GM18519 (cell line): Measurements from ENCODE around the gene PLEKHA4.

Experiments used
- ATAC-seq: cut with Tn5 transposase; IDR thresholded peaks from one replicate; pipeline ENCODE4 v1.9.1; 2021; ENCODE audit warnings: mild to moderate bottlenecking, moderate library complexity; ENCODE audit not compliant: unreplicated experiment, low FRiP score

The PLEKHA4 gene

DNA sequence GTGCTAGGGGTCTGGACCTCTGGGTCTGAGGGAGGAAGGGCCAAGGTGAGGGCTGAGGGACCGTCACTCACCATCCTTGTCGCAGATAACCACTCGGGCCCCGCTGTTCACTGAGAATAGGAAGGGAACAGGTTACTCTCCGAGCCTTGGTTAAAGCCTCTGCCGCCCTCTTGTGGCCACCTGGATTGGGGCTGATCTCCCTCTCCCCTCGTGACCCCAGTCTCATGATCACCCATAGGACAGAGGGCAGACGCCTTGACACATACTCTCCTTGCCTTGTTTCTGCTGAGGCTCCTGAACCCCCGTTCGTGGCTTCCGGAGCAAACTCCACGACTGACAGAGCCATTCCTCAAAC lies 32.7 kb downstream of the PLEKHA4 start:
- ATAC-seq, result no peak

DNA sequence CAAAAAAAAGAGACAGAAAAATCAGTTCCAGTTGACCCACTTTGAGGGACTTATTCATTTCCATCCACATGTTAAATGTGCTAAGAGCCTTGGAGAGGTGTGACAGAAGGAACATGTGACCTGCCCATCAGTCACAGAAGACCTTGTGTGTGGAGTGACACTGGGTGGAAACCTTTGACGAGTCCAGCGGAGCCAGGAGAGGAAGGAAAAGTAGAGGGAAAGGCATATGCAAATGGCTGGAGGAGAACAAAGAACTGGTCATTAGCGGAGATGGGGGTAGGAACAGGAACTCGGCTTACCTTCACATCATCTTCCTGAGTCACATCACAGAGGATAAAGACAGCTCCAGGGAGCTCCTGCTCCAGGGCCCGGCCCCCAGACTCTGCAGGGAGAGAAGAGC lies 34.4 kb downstream of the PLEKHA4 start:
- ATAC-seq, result no peak

DNA sequence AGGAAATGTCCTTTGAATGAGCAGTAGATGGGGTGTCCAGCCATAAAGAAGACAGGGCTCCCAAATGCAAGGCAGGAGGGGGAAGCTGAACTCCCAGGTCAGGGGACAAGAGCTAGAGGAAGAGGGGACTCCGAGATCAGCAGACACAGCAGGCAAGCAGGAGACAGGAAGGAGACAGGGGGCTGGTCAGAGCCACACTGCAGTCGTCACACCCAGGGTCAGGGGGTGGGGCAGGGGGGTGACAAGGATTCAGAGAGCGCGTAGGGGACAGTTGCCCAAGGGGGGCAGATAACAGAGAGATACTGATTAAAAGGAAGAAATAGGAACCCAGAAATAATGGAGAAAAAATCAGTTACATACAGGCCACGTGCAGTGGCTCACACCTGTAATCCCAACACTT lies 35.4 kb downstream of the PLEKHA4 start:
- ATAC-seq, result no peak

DNA sequence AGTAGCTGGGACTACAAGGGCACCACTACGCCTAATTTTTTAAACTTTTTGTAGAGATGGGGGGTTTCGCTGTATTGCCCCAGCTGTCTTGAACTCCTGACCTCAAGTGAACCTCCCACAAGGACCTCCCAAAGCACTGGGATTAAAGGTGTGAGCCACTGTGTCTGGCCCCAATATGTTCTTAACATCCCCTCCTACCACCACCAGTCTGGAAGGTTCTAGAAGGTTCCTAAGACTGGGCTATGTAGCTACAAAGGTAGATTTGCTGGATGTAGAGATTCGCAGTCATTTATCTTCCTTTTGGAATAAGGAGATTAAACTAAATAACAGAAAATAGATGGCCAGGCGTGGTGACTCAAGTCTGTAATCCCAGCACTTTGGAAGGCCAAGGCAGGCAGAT lies 37.5 kb downstream of the PLEKHA4 start:
- ATAC-seq, result no peak

DNA sequence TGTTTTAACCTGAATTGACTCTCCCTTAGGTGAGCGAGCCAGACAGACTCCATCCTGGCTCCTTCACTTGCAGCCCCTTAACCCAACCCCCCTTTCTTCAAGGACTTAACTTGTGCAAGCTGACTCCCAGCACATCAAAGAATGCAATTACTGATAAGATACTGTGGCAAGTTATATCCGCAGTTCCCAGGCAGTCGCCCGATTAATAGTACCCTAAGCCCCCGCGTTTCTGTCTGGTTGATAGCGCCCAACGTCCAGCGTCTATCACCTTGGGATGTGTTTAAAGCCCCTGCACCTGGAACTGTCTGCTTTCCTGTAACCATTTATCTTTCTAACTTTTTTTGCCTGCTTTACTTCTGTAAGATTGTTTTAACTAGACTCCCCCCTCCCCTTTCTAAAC lies 38.3 kb downstream of the PLEKHA4 start:
- no peak for ATAC-seq

DNA sequence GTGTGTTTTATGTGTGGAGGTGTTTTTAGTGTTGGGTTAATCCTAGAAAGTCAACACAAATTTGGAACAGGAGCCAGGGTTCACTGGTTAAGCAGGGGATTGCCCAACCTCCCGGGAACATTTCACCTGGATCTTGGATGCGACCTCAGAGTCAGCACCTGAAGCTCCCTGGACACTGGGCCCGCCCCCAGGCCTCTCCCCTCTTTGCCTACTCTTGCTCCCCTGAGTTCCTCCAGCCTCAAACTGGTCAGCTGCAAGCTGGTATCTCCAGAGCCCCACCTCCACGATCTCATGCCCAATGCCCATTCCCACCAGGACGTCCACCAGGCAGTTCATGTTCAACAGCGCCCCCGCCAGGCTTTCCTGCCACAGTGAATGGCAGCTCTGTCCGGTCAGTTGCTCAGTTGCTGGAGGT lies 41.8 kb downstream of the PLEKHA4 start:
- ATAC-seq, result no peak

DNA sequence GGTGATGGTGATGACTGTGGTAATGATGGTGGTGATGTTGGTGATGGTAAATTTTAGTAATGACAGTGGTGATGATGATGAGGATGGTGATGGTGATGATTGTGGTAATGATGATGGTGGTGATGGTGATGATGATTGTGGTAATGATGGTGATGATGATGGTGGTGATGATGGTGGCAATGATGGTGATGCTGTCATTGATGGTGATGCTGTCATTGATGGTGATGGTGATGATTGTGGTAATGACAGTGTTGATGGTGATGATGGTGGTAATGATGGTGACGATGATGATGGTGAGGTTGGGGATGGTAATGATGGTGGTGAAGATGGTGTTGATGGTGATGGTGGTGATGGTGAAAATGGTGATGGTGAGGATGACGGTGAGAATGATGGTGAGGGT lies 45.9 kb downstream of the PLEKHA4 start:
- ATAC-seq, result no peak

DNA sequence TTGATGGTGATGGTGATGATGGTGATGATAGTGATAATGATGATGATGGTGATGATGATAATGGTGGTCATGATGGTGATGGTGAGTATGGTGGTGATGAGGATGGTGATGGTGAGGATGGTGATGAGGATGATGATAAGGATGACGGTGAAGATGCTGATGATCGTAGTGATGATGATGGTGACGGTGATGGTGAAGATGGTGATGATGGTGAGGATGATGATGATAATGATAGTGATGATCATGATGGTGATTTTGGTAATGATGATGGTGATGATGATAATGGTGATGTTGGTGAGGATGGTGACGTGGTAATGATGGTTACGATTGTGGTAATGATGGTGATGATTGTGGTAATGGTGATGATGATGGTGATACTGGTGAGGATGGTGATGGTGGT lies 46.8 kb downstream of the PLEKHA4 start:
- ATAC-seq, result no peak

DNA sequence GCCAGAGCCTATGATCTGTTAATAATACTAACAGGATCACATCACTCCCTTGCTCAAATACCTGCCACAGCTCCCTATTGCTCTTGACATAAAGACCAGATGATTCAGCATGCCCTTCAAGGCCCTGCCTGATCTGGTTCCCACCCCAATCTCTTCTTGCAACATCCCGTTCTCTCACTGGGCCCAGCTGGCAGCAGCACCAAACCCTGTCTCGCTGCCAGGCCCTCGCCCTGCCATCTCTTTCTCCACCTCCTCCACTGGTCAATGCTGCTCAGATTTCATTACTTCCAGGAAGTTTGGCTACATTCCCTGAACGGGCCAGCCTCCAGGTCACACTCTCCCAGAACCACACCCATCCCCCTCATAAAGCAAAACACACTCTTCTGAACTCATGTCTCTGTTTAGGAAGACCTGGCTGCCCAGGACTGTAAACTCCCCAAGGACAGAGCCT lies 49.0 kb downstream of the PLEKHA4 start:
- ATAC-seq, result no peak

DNA sequence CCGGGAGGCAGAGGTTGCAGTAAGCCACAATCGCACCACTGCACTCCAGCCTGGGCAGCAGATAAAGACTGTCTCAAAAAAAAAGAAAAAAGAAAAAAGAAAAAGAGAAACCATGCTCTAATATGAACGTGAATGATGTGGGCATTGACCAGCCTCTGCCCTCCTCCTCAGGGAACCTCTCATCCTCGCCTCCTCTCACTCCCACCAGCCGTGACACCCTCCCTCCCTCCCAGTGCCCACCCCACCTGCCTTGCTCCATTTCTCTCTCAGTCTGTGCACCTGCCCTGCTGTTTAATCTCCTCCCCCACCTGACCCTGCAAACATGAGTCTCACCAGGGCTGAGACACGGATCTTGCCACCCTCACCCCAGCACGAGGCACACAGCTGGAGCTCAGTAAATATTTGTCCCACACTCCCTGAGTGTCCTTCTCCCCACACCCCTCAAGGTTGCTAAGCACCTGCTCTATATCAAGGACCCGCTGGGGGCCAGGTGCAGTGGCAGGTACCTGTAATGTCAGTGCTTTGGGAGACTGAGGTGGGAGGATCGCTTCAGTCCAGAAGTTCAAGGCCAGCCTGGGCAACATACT lies 50.1 kb downstream of the PLEKHA4 start:
- no peak for ATAC-seq

DNA sequence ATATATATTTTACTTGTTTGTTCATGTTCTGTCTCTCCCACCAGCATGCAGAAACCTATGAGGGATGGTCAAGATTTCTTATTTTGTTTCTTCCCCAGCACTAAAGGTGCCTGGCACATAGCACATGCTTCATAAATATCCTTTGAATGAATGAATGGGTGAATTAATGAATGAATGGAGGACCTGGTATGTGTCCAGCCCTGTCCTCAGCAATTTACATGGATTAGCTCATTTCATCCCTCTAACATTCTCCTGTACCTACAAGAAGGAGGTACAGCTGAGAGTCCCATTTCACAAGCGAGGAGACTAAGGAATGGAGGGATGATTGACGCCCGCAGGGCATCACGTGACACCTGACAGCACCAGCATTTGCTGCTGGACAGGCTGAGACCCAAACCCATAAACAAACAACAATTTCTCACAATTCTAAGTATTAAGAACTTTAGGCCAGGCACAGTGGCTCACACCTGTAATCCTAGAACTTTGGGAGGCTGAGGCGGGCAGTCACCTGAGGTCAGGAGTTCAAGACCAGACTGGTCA lies 50.8 kb downstream of the PLEKHA4 start:
- no peak for ATAC-seq

DNA sequence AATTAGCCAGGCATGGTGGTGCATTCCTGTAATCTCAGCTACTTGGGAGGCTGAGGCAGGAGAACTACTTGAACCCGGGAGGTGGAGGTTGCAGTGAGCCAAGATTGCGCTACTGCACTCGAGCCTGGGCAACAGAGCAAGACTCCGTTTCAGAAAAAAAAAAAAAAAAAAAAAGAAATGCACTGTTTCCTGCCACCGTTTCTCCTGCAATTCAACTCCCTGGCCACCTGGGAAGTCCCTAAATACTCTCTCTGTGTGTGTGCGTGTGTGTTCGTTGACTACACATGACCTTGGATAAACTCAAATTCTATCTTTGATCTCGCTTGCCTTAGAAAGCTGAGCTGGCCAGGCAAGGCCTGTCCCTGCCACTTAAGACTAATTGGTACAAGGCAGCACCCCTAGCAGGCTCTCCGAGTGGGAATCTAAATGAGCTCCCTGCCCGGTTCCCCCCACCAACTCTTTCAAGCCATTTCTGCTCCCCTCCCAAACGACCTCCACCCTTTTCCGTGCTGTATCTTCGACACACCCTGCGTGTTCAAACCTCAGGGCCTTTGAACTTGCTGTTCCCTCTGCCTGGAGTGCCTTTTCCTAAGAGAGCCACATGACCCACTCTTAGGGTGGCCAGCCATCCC lies 52.4 kb downstream of the PLEKHA4 start:
- ATAC-seq, result no peak

DNA sequence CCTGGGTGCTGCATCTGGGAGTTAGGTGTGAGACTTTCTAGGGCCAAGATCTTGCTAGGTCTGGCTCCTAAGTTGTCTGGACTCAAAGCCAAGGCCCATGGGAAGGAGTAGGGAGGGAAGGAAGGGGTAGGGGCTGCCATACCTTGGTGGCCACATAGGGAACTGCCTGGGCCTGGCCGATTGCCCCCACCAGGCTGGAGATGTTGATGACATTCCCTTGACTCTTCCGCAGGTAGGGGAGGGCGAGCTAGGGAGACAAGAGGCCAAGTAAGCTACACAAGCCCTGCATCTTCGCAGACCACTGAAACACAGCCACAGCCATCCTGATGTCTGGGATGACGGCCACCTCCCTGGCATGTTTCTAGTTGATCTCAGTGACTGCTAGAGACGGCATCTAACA lies 53.5 kb downstream of the PLEKHA4 start:
- no peak for ATAC-seq

DNA sequence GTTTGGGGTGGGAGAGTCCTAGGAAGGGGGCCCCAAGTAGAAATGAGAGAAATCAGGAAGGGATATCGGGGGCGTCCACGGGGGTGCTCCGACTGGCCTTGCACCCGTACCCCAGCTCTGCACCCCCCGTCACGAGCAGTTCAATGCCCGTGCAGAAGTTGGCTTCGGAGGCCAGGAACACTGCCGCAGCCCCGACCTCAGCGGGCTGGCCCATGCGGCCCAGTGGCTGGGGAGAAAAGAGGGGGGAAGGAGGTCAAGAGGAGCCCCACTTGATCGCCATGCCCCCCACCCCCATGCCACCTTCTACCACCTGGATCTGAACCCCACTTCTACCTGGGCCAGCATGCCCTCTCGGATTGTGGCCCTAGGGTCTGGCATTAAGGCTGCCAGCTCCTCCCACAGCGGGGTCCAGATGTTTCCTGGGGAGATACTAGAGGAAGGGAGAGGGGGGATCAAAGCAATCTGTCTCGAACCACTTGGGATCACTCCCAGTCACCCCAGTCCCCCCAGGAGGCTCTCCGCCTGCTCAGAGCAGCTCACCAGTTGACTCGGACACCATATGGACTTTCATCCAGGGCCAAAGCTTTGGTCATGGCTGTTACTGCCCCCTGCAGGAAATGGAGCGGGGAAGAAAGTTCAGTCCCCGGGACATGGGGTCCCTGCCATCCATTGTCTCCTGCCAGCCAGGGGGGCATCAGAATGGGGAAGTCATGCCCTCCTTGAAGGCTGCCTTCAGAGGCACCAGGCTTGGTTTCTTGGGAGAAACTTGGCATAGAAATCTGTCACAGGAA lies 55.1 kb downstream of the PLEKHA4 start:
- ATAC-seq, result no peak

DNA sequence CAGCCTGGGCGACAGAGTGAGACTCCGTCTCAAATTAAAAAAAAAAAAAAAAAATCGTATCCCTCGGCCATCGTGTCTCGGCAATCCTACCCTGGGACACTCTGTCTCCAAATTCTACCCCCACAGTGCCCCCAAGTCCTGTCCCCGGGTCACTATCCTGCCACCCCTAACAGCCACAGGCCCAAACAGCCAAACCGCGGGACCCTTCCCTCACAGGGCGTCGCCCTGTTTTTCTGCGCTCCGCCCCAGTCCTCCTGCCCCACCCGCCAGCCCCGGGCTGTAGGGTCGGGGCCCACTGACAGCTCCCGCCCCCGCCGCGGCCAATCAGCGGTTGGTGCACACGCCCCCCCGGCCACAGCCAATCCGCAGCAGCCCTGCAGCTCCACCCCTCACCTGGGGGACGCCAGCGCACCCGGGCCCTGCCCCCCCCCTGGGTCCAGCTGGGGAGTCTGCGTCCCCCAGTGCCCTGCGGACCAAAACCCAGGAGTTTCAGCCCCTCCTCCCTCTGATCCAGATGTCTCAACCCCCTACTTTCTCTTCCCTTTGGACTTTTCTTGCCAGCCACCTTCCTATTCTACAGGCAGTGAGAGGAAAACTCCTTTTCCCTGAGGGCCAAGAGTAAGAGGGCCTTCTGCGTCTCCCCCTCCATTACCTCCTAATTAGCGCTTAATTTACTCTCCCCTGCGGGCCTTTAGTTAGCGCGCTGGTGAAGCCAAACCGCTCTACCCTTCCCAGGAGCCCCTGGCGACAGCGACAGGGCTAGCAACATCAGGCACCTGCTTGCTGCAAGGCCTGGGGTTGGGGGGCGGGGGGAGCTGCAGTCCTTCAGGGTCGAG lies 56.1 kb downstream of the PLEKHA4 start:
- ATAC-seq, result no peak

DNA sequence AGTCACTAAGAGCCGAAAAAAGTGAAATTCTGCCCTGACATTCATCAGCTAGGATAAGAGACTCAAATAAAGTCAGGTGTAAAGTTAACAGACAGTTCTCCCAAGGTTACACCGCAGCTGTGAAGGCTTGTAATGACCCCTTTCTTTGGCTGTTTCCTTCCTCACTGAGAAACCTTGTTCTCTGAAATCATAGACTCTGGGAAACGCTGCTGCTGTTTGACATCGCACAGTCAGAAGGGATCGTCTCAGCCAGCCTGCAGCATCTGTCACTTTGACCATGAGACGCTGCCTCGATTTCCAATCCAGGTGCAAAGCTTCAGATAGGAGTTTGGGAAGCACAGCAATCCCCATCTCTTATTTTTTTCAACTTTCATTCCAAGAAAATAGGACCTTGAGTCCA lies 58.3 kb downstream of the PLEKHA4 start:
- no peak for ATAC-seq

DNA sequence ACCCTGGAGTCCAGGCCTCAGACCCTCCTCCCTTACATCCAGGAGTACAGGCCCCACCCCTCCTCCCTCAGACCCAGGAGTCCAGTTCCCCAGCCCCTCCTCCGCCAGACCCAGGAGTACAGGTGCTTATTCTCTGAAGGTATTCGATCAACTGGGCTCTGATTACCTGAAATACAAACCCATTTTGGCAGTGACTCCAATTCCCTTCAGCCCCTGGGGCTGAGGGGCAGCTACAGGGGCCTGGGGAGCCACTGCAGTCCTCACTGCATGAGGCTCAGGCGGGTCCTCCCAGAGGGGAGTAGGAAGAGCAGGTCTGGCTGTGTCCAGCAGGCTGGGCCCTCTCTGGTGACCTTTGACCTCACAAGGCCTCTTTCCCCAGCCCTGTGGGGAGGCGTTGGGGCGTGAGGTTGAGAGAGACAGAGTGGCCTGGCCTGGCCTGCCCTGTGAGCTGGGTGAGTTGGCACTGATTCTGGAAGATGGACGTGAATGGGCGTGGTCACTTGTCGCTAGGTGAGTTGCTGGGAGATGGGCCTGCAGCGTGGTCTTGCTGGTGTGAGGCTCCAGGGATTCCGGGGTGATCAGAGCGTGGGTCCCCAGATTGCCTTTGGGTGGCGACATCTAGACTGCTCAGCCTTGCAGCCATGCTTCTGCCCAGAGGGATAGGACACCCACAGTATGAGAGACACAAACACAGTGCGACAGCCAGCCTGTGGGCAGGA lies 60.7 kb downstream of the PLEKHA4 start:
- no peak for ATAC-seq

DNA sequence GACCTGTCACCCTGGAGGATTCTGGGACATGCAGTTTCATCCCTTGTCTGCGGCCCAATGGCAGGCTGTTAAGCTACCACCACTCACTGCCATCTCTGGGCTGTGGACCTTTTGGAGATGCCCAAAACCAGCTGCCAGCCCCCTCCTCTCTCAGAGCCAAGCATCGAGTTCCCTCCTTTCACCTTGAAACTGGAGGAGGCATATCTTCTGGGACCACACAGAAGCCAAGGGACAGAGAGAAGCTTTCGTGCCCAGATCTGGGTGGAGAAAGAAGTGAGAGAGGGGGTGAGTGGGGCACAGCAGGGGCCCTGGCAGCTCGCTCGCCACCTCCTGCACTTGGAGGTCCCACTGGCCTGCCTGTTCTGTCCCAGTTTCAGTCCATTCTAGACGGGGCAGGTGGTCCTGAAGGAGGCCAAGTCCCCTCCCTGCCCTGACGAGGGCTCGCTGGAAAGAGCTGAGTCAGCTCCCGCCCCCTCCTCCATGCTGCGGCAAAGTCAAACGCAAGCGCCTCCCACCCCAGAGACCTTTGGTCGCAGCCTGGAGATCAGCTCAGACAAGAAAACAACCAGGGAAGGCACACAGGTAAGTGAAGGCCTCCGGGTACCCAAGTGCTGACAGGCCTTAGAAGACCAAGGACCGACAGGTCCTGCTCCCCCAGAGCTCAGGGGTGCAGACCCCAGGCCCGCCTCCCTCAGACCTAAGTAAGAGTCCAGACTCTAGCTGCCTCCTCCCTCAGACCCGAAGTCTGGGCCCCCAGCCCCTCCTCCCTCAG lies 61.4 kb downstream of the PLEKHA4 start:
- no peak for ATAC-seq

DNA sequence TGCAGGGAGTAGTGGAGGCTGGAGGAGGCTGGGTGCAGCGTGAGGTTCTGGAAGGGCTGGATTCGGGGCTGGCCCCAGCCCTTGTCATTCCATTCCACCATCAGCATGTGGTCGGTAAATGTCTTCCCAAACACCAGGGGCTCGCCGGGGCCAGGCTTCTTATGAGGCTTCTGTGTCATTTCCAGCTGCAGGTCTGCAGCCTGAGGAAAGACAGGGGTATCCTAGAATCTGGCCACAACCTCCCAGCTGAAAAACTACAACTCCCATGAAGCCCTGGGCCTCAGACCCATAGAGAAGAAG lies 61.9 kb downstream of the PLEKHA4 start:
- no peak for ATAC-seq

DNA sequence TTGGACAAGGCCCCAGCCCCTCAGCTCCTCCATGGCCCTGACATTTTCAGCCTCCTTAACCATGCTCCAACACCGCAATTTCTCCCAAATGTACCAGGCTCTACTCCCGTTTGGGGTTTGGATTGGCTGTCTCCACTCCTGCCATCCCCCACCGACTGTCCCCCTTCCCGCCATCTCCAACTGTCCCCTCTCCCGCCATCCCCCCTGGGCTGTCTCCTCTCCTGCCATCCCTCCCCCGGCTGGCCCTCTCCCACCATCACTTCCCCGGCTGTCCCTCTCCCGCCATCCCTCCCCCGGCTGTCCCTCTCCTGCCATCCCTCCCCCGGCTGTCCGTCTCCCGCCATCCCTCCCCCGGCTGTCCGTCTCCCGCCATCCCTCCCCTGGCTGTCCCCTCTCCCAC lies 63.0 kb downstream of the PLEKHA4 start:
- ATAC-seq, result no peak
